ENCODE results near the gene KRT76. TPM values are rescaled to one million over a fixed set of nuclear protein-coding genes. Genes with fewer than 3 reads are reported as not detected.

Gene KRT76
- total and polyA plus RNA-seq, 2 donors (not counting 1 experiment from before 2014, with no cell fraction given): not detected

DNA sequence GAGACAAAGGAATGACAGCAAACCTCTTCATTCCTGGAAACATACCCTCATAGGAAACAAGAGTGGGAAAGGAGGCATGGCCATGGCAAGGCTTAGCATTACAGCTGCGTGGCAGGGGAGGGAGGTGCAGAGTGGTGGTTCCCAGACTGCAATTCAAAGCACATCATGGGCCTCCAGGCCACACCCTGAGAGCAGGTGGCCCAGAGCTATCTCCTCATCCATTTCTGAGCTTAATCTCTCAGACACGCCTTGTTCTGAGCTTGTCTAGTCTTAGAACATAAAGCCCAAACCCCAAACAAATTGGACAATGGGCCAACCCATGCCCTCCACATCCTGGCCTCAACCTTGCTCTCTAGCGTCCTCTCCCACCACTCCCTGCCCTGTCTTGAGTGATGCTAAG is 24.6 kb upstream of the KRT76 start:
- POLR2A ChIA-PET: no interaction called here
- Histone ChIP-seq H3K79me2 (ENCODE audit: control insufficient read depth, insufficient read depth, low read length) (no peaks in the 10 kb centered on the region), H3K9me3 (ENCODE audit: control extremely low read depth in 1 of 3, control insufficient read depth in 2 of 3, insufficient read depth in 1 of 3, low read length in 2 of 3) (no peaks in the 10 kb centered on the region), H3K4me3 (ENCODE audit: control extremely low read depth in 1 of 5, extremely low read depth in 1 of 5, insufficient read depth in 1 of 5, low read depth in 2 of 5, low read length in 4 of 5) (no peak overlapping the region), H4K20me1 (ENCODE audit: control insufficient read depth, insufficient read depth, low read length, poor library complexity, severe bottlenecking) (no peaks in the 10 kb centered on the region), H3K4me2 (replicated peaks; ENCODE audit: low read depth, low read length, poor library complexity, severe bottlenecking) (no peak overlapping the region), H3K27ac (ENCODE audit: low read length in 2 of 2) (no peak overlapping the region), H3K4me1 (ENCODE audit: control insufficient read depth in 2 of 2, insufficient read depth in 2 of 2, low read length in 2 of 2) (no peaks in the 10 kb centered on the region), H3K27me3 (replicated peaks in 1 of 4; ENCODE audit: control extremely low read depth in 1 of 4, control insufficient read depth in 3 of 4, insufficient read depth in 4 of 4, low read length in 3 of 4) (peaks cover 0 to 5% (median 0%) of the 10 kb centered on the region in 4 experiments), H2AFZ (ENCODE audit: insufficient read depth, low read depth, low read length, poor library complexity, severe bottlenecking) (no peak overlapping the region), H3K36me3 (replicated peaks in 1 of 2; ENCODE audit: control extremely low read depth in 1 of 2, control insufficient read depth in 1 of 2, extremely low read depth in 1 of 2, insufficient read depth in 2 of 2, low read length in 1 of 2) (no peaks in the 10 kb centered on the region), H3K9ac (ENCODE audit: low read length) (no peak overlapping the region)
- Mint-ChIP-seq H3K27ac (no peak overlapping the region), H3K9me3 (ENCODE audit: insufficient read depth) (no peaks in the 10 kb centered on the region), H3K4me3 (no peak overlapping the region), H3K4me1 (no peaks in the 10 kb centered on the region), H3K27me3 (peaks cover 37% of the 10 kb centered on the region)
- ATAC-seq (ENCODE audit: low read depth) (no peak), DNase-seq (no peak)
- 81% methylated on average over 3 of the region's 3 CpGs for WGBS (ENCODE audit: insufficient coverage)
- CTCF ChIA-PET: interaction anchor here (1.1 kb wide), 1 partner anchor 78 kb away, joined by 3 read pairs; no protein-coding TSS in a partner anchor
- intact Hi-C loops (cut with micrococcal nuclease): no loop called here
- TF ChIP-seq CTCF (IDR thresholded peaks at IDR 0.05): no peak
- TF ChIP-seq EZH2 (IDR thresholded peaks at IDR 0.05; ENCODE audit: borderline replicate concordance, insufficient read depth, low read depth, low read length, poor library complexity, severe bottlenecking): no peak

DNA sequence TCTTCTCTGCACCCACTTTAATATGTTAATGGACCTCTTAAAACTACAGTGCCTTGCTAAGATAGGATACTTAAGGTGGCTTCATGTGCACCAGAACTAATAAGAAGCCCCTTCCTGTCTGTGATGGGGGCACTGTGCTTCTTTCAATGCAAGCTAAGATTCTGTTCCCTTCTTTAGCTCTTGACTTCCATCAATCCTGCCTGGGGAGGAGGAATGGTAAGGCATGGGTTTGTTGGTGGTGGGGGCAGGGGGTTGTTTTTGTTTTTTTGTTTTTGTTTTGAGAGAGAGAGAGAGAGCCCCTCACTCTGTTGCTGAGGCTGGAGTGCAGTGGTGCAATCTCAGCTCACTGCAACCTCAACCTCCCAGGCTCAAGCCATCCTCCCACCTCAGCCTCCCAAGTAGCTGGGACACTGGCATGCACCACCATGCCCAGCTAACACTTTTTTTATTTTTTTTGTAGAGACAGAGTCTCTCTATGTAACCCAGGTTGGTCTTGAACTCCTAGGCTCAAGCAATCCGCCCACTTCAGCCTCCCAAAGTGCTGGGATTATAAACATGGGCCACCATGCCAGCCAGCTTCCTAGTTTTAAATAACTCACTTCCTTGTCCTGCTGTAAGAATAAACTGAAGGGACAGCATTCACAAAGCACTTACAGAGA is 23.2 kb upstream of the KRT76 start:
- DNase-seq (no peak), ATAC-seq (ENCODE audit: low read depth) (no peak)
- WGBS (ENCODE audit: insufficient coverage): 90% methylated on average over 1 of the region's 1 CpG
- H3K9me3 ChIP-seq (ENCODE audit: control extremely low read depth in 1 of 3, control insufficient read depth in 2 of 3, insufficient read depth in 1 of 3, low read length in 2 of 3): no peaks in the 10 kb centered on the region
- intact Hi-C loops (cut with micrococcal nuclease): no loop called here
- Mint-ChIP-seq H3K4me3 (no peak overlapping the region), H3K4me1 (no peaks in the 10 kb centered on the region), H3K9me3 (ENCODE audit: insufficient read depth) (no peaks in the 10 kb centered on the region), H3K27me3 (peaks cover 30% of the 10 kb centered on the region), H3K27ac (no peak overlapping the region)
- POLR2A ChIA-PET: no interaction called here
- no peak overlapping the region for H2AFZ ChIP-seq (ENCODE audit: insufficient read depth, low read depth, low read length, poor library complexity, severe bottlenecking)
- no peaks in the 10 kb centered on the region for H3K36me3 ChIP-seq (replicated peaks in 1 of 2; ENCODE audit: control extremely low read depth in 1 of 2, control insufficient read depth in 1 of 2, extremely low read depth in 1 of 2, insufficient read depth in 2 of 2, low read length in 1 of 2)
- no peak for TF ChIP-seq CTCF (IDR thresholded peaks at IDR 0.05)
- TF ChIP-seq EZH2 (IDR thresholded peaks at IDR 0.05; ENCODE audit: borderline replicate concordance, insufficient read depth, low read depth, low read length, poor library complexity, severe bottlenecking): no peak
- H3K4me3 ChIP-seq (ENCODE audit: control extremely low read depth in 1 of 5, extremely low read depth in 1 of 5, insufficient read depth in 1 of 5, low read depth in 2 of 5, low read length in 4 of 5): no peak overlapping the region
- no peaks in the 10 kb centered on the region for H3K79me2 ChIP-seq (ENCODE audit: control insufficient read depth, insufficient read depth, low read length)
- CTCF ChIA-PET: no interaction called here
- H3K4me2 ChIP-seq (replicated peaks; ENCODE audit: low read depth, low read length, poor library complexity, severe bottlenecking): no peak overlapping the region
- no peaks in the 10 kb centered on the region for H3K4me1 ChIP-seq (ENCODE audit: control insufficient read depth in 2 of 2, insufficient read depth in 2 of 2, low read length in 2 of 2)
- H3K9ac ChIP-seq (ENCODE audit: low read length): no peak overlapping the region
- H3K27ac ChIP-seq (ENCODE audit: low read length in 2 of 2): no peak overlapping the region
- peaks cover 0 to 5% (median 2%) of the 10 kb centered on the region in 4 experiments for H3K27me3 ChIP-seq (replicated peaks in 1 of 4; ENCODE audit: control extremely low read depth in 1 of 4, control insufficient read depth in 3 of 4, insufficient read depth in 4 of 4, low read length in 3 of 4)
- no peaks in the 10 kb centered on the region for H4K20me1 ChIP-seq (ENCODE audit: control insufficient read depth, insufficient read depth, low read length, poor library complexity, severe bottlenecking)
